Activated T-cell treated with anti-CD3 and anti-CD28 coated beads for 24 hours (primary cell): ENCODE measurements around the gene TEX12.

Experiments used
- DNase-seq: peaks from one replicate; pipeline ENCODE4 v3.0.0-alpha.2; 2020; ENCODE audit warnings: low read depth

The TEX12 gene

GRCh38 chr11:112211536-112211935 lies 44.4 kb downstream of the TEX12 start:
- DNase-seq: peak; percentile 20

- DNase-seq: no peak
Observed at GRCh38 chr11:112212290-112212689, 45.1 kb downstream of the TEX12 start.

GRCh38 chr11:112212710-112213109 lies 45.5 kb downstream of the TEX12 start:
- DNase-seq: no peak

GRCh38 chr11:112213753-112214152 lies 46.6 kb downstream of the TEX12 start:
- DNase-seq: no peak

GRCh38 chr11:112215621-112216020 lies 48.4 kb downstream of the TEX12 start:
- DNase-seq: no peak

- no peak for DNase-seq
Observed at GRCh38 chr11:112216561-112217105, 49.5 kb downstream of the TEX12 start.

- DNase-seq: peak; percentile 42
Observed at GRCh38 chr11:112219476-112220232, 52.5 kb downstream of the TEX12 start.

- DNase-seq: no peak
Observed at GRCh38 chr11:112221274-112221835, 54.2 kb downstream of the TEX12 start.
